ENCODE data around the gene TSEN54. TPM values are rescaled to one million over a fixed set of nuclear protein-coding genes. Genes with fewer than 3 reads are reported as not detected.

Gene TSEN54
- total and polyA plus RNA-seq, 2 experiments from 2014 or later: 42.5 to 52.3 TPM

- 88% methylated on average over 20 of the region's 27 CpGs for WGBS (ENCODE audit: low lambda C conversion rate, missing lambda C conversion rate)
- Histone ChIP-seq H3K36me3 (replicated peaks; ENCODE audit: insufficient read depth, low read depth) (no peaks in the 10 kb centered on the region), H3K27ac (no peak overlapping the region), H3K4me1 (ENCODE audit: insufficient read depth) (peaks cover 23% of the 10 kb centered on the region), H3K9me2 (replicated peaks; ENCODE audit: insufficient read depth) (no peaks in the 10 kb centered on the region), H3K9me3 (ENCODE audit: low read depth) (no peaks in the 10 kb centered on the region), H3K4me3 (no peak overlapping the region), H3K79me2 (peaks cover 38% of the 10 kb centered on the region), H4K20me1 (ENCODE audit: insufficient read depth, poor library complexity, severe bottlenecking) (peaks cover 11% of the 10 kb centered on the region), H2AFZ (no peak overlapping the region), H3K27me3 (no peaks in the 10 kb centered on the region), H3K4me2 (no peak overlapping the region)
- DNase-seq (ENCODE audit: low spot score): no peak
- TF ChIP-seq EZH2 (IDR thresholded peaks at IDR 0.05; ENCODE audit: borderline replicate concordance) (no peak), CTCF (IDR thresholded peaks at IDR 0.05; ENCODE audit: poor library complexity) (no peak), EZH2phosphoT487 (IDR thresholded peaks at IDR 0.05; ENCODE audit: low read depth, severe bottlenecking, unreplicated experiment) (no peak)
These were observed 8.3 kb upstream of the TSEN54 start for GRCh38 chr17:75507733-75508719.

- no peak overlapping the region for H3K27ac ChIP-seq
- no peak overlapping the region for H3K4me3 ChIP-seq
- no peaks in the 10 kb centered on the region for H3K9me2 ChIP-seq (replicated peaks; ENCODE audit: insufficient read depth)
- no peaks in the 10 kb centered on the region for H3K36me3 ChIP-seq (replicated peaks; ENCODE audit: insufficient read depth, low read depth)
- peaks cover 17% of the 10 kb centered on the region for H4K20me1 ChIP-seq (ENCODE audit: insufficient read depth, poor library complexity, severe bottlenecking)
- H3K79me2 ChIP-seq: peaks cover 47% of the 10 kb centered on the region
- no peaks in the 10 kb centered on the region for H3K9me3 ChIP-seq (ENCODE audit: low read depth)
- H3K4me2 ChIP-seq: no peak overlapping the region
- no peak for DNase-seq (ENCODE audit: low spot score)
- 84% methylated on average over 5 of the region's 5 CpGs for WGBS (ENCODE audit: low lambda C conversion rate, missing lambda C conversion rate)
- no peak overlapping the region for H2AFZ ChIP-seq
- H3K27me3 ChIP-seq: no peaks in the 10 kb centered on the region
- peaks cover 32% of the 10 kb centered on the region for H3K4me1 ChIP-seq (ENCODE audit: insufficient read depth)
- TF ChIP-seq CTCF (IDR thresholded peaks at IDR 0.05; ENCODE audit: poor library complexity) (no peak), EZH2phosphoT487 (IDR thresholded peaks at IDR 0.05; ENCODE audit: low read depth, severe bottlenecking, unreplicated experiment) (no peak), EZH2 (IDR thresholded peaks at IDR 0.05; ENCODE audit: borderline replicate concordance) (no peak)
These were observed 7.4 kb upstream of the TSEN54 start for GRCh38 chr17:75508931-75509361.

- peaks cover 39% of the 10 kb centered on the region for H3K4me1 ChIP-seq (ENCODE audit: insufficient read depth)
- H3K79me2 ChIP-seq: peaks cover 54% of the 10 kb centered on the region
- TF ChIP-seq EZH2 (IDR thresholded peaks at IDR 0.05; ENCODE audit: borderline replicate concordance) (no peak), EZH2phosphoT487 (IDR thresholded peaks at IDR 0.05; ENCODE audit: low read depth, severe bottlenecking, unreplicated experiment) (no peak), CTCF (IDR thresholded peaks at IDR 0.05; ENCODE audit: poor library complexity) (no peak)
- no peaks in the 10 kb centered on the region for H3K27me3 ChIP-seq
- WGBS (ENCODE audit: low lambda C conversion rate, missing lambda C conversion rate): 93% methylated on average over 19 of the region's 19 CpGs
- no peaks in the 10 kb centered on the region for H3K9me2 ChIP-seq (replicated peaks; ENCODE audit: insufficient read depth)
- no peak overlapping the region for H3K4me2 ChIP-seq
- H3K4me3 ChIP-seq: no peak overlapping the region
- H3K36me3 ChIP-seq (replicated peaks; ENCODE audit: insufficient read depth, low read depth): no peaks in the 10 kb centered on the region
- no peaks in the 10 kb centered on the region for H3K9me3 ChIP-seq (ENCODE audit: low read depth)
- no peak overlapping the region for H3K27ac ChIP-seq
- peaks cover 25% of the 10 kb centered on the region for H4K20me1 ChIP-seq (ENCODE audit: insufficient read depth, poor library complexity, severe bottlenecking)
- no peak for DNase-seq (ENCODE audit: low spot score)
- no peak overlapping the region for H2AFZ ChIP-seq
These were observed 6.6 kb upstream of the TSEN54 start for GRCh38 chr17:75509528-75510258.

Measured in hepatocyte (in vitro differentiated cells).